RPMI7951 (cell line): ENCODE results near the gene BRD1. TPM values are rescaled to one million over a fixed set of nuclear protein-coding genes. Genes with fewer than 3 reads are reported as not detected.
"Not testable (repeated sequence)": the region's sequence is repeated elsewhere in the genome, so short reads cannot be mapped to it uniquely, and the experiment has no call there.

Experiments
- DNase-seq: peaks from one replicate; pipeline ENCODE4 v3.0.0-alpha.2; 2012; ENCODE audit warnings: low read depth
- total RNA-seq: library from RNA; depleted of rRNA; stranded (reverse); fragments of >200 nt; shearing (Covaris generic); gene quantifications from 2 replicates; pipeline ENCODE4 v1.2.3, GENCODE V29; 2014

BRD1 gene
- total RNA-seq, 1 experiment from 2014 or later, result 7.2 TPM

DNA sequence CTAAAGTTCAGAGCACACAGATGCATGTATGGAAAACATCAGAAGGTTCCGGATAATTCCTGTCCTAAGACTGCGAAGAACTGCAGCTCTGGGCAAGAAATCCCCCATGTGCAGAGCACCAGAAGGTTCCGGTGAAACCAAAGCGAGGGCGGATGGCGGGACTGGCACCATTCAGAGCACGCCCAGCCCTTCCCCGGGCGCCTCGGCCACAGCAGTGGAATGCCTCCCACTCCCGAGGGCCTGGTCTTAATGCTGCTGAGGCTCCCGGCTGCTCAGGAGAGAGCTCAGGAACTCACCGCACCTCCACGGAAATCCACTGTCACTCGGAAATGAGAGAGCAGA lies 43.1 kb downstream of the BRD1 start:
- no peak for DNase-seq

DNA sequence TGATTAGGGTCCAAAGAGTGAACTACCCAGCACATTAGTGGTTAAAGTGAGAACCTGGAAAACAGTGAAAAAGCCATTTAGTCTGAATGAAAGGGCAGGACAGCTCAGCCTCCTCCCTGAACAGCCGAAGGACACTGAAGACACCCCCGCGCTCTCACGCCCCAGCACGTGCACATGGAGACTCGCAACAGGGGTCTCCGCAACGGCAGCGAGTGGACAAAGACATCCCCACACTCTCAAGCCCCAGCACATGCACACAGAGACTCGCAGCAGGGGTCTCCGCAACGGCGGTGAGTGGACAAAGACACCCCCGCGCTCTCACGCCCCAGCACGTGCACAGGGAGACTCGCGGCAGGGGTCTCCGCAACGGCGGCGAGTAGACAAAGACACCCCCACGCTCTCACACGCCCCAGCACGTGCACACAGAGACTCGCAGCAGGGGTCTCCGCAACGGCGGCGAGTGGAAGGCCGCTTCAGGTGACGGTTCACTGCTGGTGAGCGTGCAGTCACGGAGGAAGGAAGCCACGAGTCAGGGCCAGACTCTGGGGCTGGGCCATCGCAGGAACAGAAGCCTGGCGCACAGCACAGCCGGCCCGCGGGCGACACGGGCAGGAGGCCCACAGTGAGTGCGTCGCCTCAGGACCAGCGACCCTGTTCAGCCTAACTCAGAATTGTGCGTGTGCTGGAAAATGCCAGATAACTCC lies 43.6 kb downstream of the BRD1 start:
- no peak for DNase-seq

GRCh38 chr22:49783036-49783746 lies 44.5 kb downstream of the BRD1 start:
- no peak for DNase-seq

- DNase-seq, result not testable (repeated sequence)
Measured at GRCh38 chr22:49781886-49782285, 45.8 kb downstream of the BRD1 start.

DNA sequence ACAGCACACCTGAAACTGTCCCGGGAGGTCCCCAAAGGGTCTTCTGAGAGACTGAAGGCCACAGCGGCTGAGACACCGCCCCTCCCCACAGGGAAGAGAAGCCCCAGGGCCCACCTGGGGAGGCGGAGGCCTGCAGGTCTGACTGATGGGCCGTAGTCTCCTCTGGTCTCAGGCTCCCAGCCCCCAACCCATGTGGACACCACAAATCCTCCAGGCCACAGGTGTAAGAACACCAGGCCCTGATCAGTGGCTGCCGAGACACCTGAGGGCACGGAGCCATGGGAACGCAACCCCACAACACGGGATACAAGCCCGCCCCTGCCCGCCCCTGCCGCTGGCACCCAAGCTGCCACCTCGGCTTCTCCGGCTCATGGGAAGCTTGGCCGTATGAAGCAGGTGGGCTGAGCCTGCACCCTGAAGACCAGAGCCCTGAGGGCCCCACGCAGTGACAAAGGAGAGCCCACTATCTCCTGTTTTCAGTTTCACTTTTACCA lies 46.3 kb downstream of the BRD1 start:
- DNase-seq, result no peak

GRCh38 chr22:49780698-49781288 lies 46.9 kb downstream of the BRD1 start:
- DNase-seq, result no peak

GRCh38 chr22:49779853-49780697 lies 47.6 kb downstream of the BRD1 start:
- DNase-seq, result no peak

- no peak for DNase-seq
Measured at GRCh38 chr22:49779211-49779610, 48.5 kb downstream of the BRD1 start.

GRCh38 chr22:49777569-49778249 lies 50.0 kb downstream of the BRD1 start:
- no peak for DNase-seq

GRCh38 chr22:49776891-49777290 lies 50.8 kb downstream of the BRD1 start:
- no peak for DNase-seq

GRCh38 chr22:49775867-49776511 lies 51.7 kb downstream of the BRD1 start:
- no peak for DNase-seq

GRCh38 chr22:49775191-49775866 lies 52.3 kb downstream of the BRD1 start:
- no peak for DNase-seq

DNA sequence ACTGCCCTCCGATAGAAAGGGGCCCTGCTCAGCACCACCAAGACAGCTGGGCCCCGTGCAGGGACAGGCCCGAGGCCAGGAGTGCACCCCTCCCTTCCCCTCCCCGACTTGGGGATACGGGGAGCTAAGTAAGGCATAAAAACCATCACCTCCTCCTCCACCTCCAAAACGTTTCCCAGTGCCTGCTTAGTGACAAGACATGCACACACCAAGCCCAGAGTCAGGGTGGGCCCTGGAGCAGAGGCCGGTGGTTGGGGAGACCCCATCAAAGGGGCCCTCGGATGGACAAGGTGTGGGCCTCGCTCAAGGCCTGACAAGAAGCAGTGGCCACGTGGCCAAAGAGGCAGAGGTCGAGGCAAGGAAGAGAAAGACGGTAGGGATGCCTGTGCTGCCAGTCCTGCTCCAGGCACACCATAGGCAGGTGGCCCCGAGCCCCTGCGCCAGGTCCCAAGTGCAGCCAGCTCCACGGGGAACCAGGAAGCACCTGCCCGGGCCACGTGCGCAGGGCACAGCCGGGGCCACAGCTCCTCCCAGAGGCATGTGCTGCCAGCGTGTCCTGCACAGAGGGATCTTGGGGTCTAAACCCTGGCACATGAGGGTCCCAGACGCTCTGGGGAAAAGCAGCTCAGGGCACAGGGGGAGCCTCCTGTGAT lies 53.0 kb downstream of the BRD1 start:
- DNase-seq, result no peak

DNA sequence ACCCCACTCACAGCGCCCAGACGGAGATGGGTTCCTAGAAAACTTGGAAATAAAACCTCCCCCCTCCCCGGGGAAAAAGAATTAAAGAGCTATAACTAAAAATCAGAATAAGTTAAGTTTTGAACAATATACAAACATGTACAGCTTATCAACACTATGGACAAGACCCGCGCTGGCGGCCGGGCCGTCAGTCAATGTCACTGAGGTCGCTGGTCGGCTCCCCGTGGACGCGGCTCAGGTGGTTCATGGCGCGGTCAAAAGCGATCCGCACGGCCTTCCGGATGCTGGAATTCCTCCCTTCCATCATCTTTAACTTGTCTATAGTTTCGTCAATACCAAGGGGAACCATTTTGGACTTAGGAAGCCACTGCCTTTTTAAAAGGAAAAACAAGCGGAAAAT lies 53.6 kb downstream of the BRD1 start:
- no peak for DNase-seq

DNA sequence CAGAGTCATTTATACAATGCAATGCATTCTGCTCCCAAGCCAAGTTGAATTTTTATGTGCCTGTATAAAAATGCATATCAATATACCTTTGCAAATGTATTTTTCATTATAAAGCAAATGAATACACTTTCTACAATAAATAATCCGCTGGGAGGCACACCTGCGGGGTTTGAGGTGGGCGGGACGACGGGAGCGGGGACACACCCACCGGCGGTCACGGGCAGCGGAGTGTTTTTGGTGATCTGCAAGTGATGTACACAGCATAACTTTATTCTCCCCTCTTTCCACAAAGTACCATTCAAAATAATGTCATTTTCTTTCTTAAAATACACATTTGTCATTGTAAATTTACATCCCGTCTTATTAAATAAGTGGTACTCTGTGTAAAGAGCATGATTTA lies 54.1 kb downstream of the BRD1 start:
- no peak for DNase-seq

GRCh38 chr22:49772692-49773091 lies 55.0 kb downstream of the BRD1 start:
- DNase-seq, result no peak

GRCh38 chr22:49771266-49772065 lies 56.2 kb downstream of the BRD1 start:
- no peak for DNase-seq

- no peak for DNase-seq
Measured at GRCh38 chr22:49770547-49771265, 57.0 kb downstream of the BRD1 start.
